Prostate gland (tissue), 2 donors: Measurements from ENCODE around the gene HK1. TPM values are rescaled to one million over a fixed set of nuclear protein-coding genes. Genes with fewer than 3 reads are reported as not detected.
A peak's percentile ranks its signal among the peaks of the same experiment; 100 is the strongest.

Experiments
- DNase-seq: peaks from one replicate; pipeline ENCODE4 v3.0.0-alpha.2; 2019; ENCODE audit warnings: low spot score
- H3K27ac ChIP-seq, 2 donors: fragments of 200-600 bp; sonication (generic); 2 replicates each; pipeline ENCODE4 v1.5.1; 2017 to 2019
- H3K27me3 ChIP-seq: fragments of 200-600 bp; sonication (generic); replicated peaks from 2 replicates; pipeline ENCODE4 v1.5.1; 2019; ENCODE audit not compliant: insufficient read depth
- H3K36me3 ChIP-seq, 2 donors: fragments of 200-600 bp; sonication (generic); 1 replicate in 1 of 2; 2 replicates in 1 of 2; pipeline versions ENCODE4 v1.5.1 to v1.8.1; 2017 to 2019
- H3K4me1 ChIP-seq: fragments of 200-600 bp; sonication (generic); replicated peaks from 2 replicates; pipeline ENCODE4 v1.5.1; 2019
- H3K4me3 ChIP-seq, 2 donors: fragments of 200-600 bp; sonication (generic); 2 replicates each; pipeline ENCODE4 v1.5.1; 2017 to 2019
- H3K9me3 ChIP-seq: fragments of 200-600 bp; sonication (generic); 2 replicates; pipeline ENCODE4 v1.5.1; 2017
- POLR2A ChIP-seq: fragments of 450-650 bp; IDR thresholded peaks from one replicate; pipeline ENCODE4 v1.6.1; 2016; ENCODE audit warnings: antibody characterized with exemption, mild to moderate bottlenecking
- POLR2AphosphoS5 ChIP-seq: sonication (generic); formaldehyde crosslinking; IDR thresholded peaks from one replicate; pipeline ENCODE4 v1.6.1; 2017; ENCODE audit warnings: antibody characterized with exemption
- WGBS: methylation state at CpG from one replicate; pipeline ENCODE4 v1.1.5; 2018; 5-methylcytosine and 5-hydroxymethylcytosine counted together
- intact Hi-C: fragments of 100-400 bp; cut with DNase I; formaldehyde crosslinking; loops from one replicate; pipeline ENCODE4 v1.14.2; 2022
- total RNA-seq, 2 donors: library from RNA; depleted of rRNA; stranded (reverse); fragments of >200 nt; gene quantifications; one replicate each; pipeline ENCODE4 v1.1.0, GENCODE V29; 2016
- TF ChIP-seq, protein P1 (sequence below), 4 experiments: fragments of 200-600 bp in 2 of 4; fragments of 450-650 bp in 2 of 4; sonication (generic) in 2 of 4; IDR thresholded peaks; 1 replicate in 3 of 4; 2 replicates in 1 of 4; pipeline ENCODE4 v1.5.1; 2016 to 2019; ENCODE audit warnings: antibody characterized with exemption in 4 of 4, mild to moderate bottlenecking in 2 of 4, moderate library complexity in 2 of 4

HK1 gene
- total RNA-seq, 2 donors from 2014 or later: 67.8 to 134 TPM

DNA sequence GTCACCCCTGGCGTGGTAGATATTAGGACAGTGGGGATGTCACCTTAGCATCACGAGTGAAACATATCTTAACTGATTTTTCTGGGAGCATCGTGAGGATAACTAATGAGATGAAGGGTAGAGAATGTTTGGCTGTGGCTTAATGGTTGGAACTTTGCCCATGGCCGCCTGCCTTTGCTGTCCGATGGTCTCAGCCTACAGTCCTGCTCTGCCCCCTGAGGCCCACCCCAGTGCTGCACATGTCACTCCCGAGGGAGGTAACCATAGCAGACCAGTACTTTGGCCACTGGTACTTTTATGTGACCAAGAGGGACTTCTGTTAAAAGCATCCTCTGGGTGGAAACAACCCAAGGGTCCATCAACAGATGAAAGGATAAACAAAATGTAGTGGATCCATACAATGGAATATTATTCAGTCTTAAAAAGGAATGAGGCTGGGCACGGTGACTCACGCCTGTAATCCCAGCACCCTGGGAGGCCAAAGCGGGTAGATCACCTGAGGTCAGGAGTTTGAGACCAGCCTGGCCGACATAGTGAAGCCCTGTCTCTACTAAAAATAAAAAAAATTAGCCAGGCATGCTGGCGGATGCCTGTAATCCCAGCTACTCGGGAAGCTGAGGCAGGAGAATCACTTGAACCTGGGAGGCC, 80.0 kb downstream of the HK1 start:
- TF ChIP-seq POLR2A (no peak), POLR2AphosphoS5 (no peak)
- TF ChIP-seq, protein P1, sequence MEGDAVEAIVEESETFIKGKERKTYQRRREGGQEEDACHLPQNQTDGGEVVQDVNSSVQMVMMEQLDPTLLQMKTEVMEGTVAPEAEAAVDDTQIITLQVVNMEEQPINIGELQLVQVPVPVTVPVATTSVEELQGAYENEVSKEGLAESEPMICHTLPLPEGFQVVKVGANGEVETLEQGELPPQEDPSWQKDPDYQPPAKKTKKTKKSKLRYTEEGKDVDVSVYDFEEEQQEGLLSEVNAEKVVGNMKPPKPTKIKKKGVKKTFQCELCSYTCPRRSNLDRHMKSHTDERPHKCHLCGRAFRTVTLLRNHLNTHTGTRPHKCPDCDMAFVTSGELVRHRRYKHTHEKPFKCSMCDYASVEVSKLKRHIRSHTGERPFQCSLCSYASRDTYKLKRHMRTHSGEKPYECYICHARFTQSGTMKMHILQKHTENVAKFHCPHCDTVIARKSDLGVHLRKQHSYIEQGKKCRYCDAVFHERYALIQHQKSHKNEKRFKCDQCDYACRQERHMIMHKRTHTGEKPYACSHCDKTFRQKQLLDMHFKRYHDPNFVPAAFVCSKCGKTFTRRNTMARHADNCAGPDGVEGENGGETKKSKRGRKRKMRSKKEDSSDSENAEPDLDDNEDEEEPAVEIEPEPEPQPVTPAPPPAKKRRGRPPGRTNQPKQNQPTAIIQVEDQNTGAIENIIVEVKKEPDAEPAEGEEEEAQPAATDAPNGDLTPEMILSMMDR (IDR thresholded peaks at IDR 0.05): no peak
- H3K4me3 ChIP-seq: no peak overlapping the region
- intact Hi-C loops: no loop called here
- peaks cover 19% of the 10 kb centered on the region for H3K4me1 ChIP-seq
- no peaks in the 10 kb centered on the region for H3K36me3 ChIP-seq
- 71% methylated on average over 12 of the region's 12 CpGs for WGBS
- H3K27ac ChIP-seq: no peak overlapping the region
- no peaks in the 10 kb centered on the region for H3K27me3 ChIP-seq
- no peak for DNase-seq
- no peaks in the 10 kb centered on the region for H3K9me3 ChIP-seq

DNA sequence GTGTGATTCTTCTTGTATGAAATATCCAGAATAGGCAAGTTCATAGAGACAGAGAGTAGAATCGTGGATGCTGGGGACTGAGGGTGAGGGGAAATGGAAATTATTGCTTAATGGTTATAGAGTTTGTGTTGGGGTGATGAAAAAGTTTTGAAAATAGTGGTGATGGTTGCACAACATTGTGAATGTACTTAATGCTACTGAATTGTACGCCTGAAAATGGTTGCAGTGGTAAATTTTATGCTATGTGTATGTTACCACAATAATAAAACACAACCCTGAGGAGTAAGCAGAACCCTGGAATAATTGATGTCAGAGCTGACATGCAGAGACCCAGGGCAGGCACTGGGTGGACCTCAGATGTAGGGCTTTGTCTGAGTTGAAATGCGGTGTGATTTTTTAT, 80.9 kb downstream of the HK1 start:
- 88% methylated on average over 3 of the region's 3 CpGs for WGBS
- intact Hi-C loops: no loop called here
- H3K27me3 ChIP-seq: no peaks in the 10 kb centered on the region
- no peaks in the 10 kb centered on the region for H3K36me3 ChIP-seq
- H3K4me3 ChIP-seq: no peak overlapping the region
- H3K9me3 ChIP-seq: no peaks in the 10 kb centered on the region
- no peak for TF ChIP-seq POLR2A
- TF ChIP-seq, protein P1 (IDR thresholded peaks at IDR 0.05): no peak
- TF ChIP-seq POLR2AphosphoS5: no peak
- H3K4me1 ChIP-seq: peaks cover 19% of the 10 kb centered on the region
- no peak for DNase-seq
- peak overlapping the region; percentile 26 to 86 for H3K27ac ChIP-seq

DNA sequence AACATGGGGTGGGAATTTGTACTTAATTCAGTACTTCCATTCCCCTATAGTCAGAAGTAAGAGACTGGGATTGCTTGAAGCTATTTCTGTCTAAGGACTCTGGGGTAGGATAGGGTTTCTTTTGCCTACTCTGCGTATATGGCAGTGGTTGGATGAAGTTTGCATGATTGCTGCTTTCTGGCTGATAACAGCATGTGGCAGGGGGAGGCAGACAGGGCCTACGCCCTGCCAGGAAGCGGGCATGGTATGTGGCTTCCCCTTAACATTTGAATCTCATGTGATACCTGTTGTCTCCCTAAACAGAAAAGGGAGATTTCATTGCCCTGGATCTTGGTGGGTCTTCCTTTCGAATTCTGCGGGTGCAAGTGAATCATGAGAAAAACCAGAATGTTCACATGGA, 81.3 kb downstream of the HK1 start:
- no peaks in the 10 kb centered on the region for H3K9me3 ChIP-seq
- DNase-seq: no peak
- H3K4me3 ChIP-seq: no peak overlapping the region
- peaks cover 19% of the 10 kb centered on the region for H3K4me1 ChIP-seq
- no peaks in the 10 kb centered on the region for H3K36me3 ChIP-seq
- intact Hi-C loops: no loop called here
- WGBS: 83% methylated on average over 5 of the region's 5 CpGs
- H3K27ac ChIP-seq: peak overlapping the region; percentile 77 to 86
- TF ChIP-seq POLR2AphosphoS5 (no peak), POLR2A (no peak)
- TF ChIP-seq, protein P1 (IDR thresholded peaks at IDR 0.05): no peak
- no peaks in the 10 kb centered on the region for H3K27me3 ChIP-seq

DNA sequence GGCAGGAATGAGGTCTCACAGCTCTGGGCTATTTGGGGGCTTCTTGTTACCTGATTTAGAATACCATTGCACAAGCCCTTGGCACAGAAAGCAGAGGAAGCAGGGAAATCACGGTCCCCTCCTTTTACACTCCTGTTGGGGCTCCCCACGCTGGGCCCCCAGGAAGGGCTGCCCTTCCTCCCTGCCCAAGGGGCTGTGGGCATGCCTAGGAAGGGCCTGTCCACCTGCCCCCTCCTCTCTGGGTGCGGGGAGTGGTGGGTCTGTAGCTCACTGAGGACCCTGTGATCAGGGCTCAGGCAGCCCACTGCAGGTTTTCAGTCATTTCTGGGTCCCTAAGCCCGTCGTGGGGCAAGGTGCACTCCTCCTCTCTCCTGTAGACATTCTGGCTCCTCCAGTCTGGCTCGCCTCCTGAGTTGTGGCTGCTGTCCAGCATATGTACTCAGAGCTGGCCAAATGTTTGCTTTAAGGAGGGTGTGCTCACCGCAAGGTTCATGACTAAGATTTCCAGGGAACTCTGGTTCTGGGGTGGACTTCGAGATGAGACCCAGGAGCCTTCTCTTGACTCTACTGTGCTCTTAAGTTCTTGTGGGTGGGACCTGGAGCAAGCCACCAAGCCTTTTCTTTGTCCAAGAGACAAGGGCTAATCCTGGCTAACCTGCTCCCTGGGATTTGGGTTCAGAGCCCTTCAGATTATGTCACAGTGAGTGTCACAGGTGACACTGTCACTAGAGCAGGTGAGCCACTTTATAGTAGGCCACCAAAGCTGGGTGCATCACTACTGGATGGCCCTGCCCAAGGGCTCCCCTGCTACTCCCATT, 82.4 kb downstream of the HK1 start:
- Histone ChIP-seq H3K4me3 (no peak overlapping the region), H3K27me3 (no peaks in the 10 kb centered on the region), H3K27ac (peak overlapping the region; percentile 77 to 86), H3K4me1 (peaks cover 19% of the 10 kb centered on the region), H3K9me3 (no peaks in the 10 kb centered on the region), H3K36me3 (no peaks in the 10 kb centered on the region)
- intact Hi-C loops: loop anchor here (5.0 kb wide), 1 partner anchor 43 kb away; no protein-coding TSS in a partner anchor
- WGBS: 18% methylated on average over 8 of the region's 8 CpGs
- TF ChIP-seq, protein P1 (IDR thresholded peaks at IDR 0.05): no peak
- peak; percentile 94 for TF ChIP-seq POLR2AphosphoS5
- TF ChIP-seq POLR2A: peak; percentile 43
- peak; percentile 95 for DNase-seq
